SU-DHL-6 (cell line): Measurements from ENCODE around the gene RPL10.

Experiments
- H2AFZ ChIP-seq: fragments of 200-600 bp; sonication (generic); 2 replicates; pipeline ENCODE4 v1.6.1; 2014; ENCODE audit warnings: low read depth, mild to moderate bottlenecking, moderate library complexity, mixed read lengths, antibody characterized with exemption, low read length; ENCODE audit not compliant: severe bottlenecking
- H3F3A ChIP-seq: fragments of 200-600 bp; shearing (Covaris generic); 2 replicates; pipeline ENCODE4 v1.6.0; 2016; ENCODE audit warnings: antibody characterized with exemption, mild to moderate bottlenecking; ENCODE audit not compliant: insufficient read depth
- H3K27ac ChIP-seq: fragments of 200-600 bp; sonication (generic); 2 replicates; pipeline ENCODE4 v1.5.1; 2016; ENCODE audit warnings: low read depth, mild to moderate bottlenecking, low read length, moderate library complexity, mixed read lengths
- H3K27me3 ChIP-seq: fragments of 200-600 bp; sonication (generic), shearing (Covaris generic); 2 replicates; pipeline ENCODE4 v1.6.0; 2014; ENCODE audit warnings: mild to moderate bottlenecking, low read length
- H3K36me3 ChIP-seq: fragments of 200-600 bp; sonication (generic); 2 replicates; pipeline ENCODE4 v1.6.1; 2014; ENCODE audit warnings: mild to moderate bottlenecking, low read length, mixed read lengths
- H3K4me2 ChIP-seq: fragments of 300-600, 200-600 bp; shearing (Covaris generic), sonication (generic); 2 replicates; pipeline ENCODE4 v1.6.0; 2014; ENCODE audit warnings: low read length, low read depth, mild to moderate bottlenecking; ENCODE audit not compliant: poor library complexity, severe bottlenecking
- H3K4me3 ChIP-seq: fragments of 200-600 bp; sonication (generic); 2 replicates; pipeline ENCODE4 v1.5.1; 2014; ENCODE audit warnings: antibody characterized with exemption, low read length, mild to moderate bottlenecking, mixed read lengths; ENCODE audit not compliant: insufficient read depth, poor library complexity, severe bottlenecking
- H3K79me2 ChIP-seq: fragments of 200-600 bp; sonication (generic); 2 replicates; pipeline ENCODE4 v1.6.1; 2014; ENCODE audit warnings: mild to moderate bottlenecking, low read length, moderate library complexity; ENCODE audit not compliant: insufficient read depth
- H3K9ac ChIP-seq: fragments of 200-600 bp; sonication (generic); 2 replicates; pipeline ENCODE4 v1.7.0; 2014; ENCODE audit warnings: mild to moderate bottlenecking, low read length
- H3K9me2 ChIP-seq: fragments of 200-600 bp; sonication (generic); replicated peaks from 2 replicates; pipeline ENCODE4 v1.6.1; 2014; ENCODE audit warnings: low read length; ENCODE audit not compliant: insufficient read depth
- H3K9me3 ChIP-seq: fragments of 200-600 bp; sonication (generic); 2 replicates; pipeline ENCODE4 v1.6.1; 2014; ENCODE audit warnings: low read length, mixed read lengths; ENCODE audit not compliant: insufficient read depth
- H4K20me1 ChIP-seq: fragments of 200-600 bp; sonication (generic); 2 replicates; pipeline ENCODE4 v1.6.1; 2014; ENCODE audit warnings: low read depth, mild to moderate bottlenecking, antibody characterized with exemption, low read length, moderate library complexity, mixed read lengths
- EZH2phosphoT487 ChIP-seq: fragments of 200-600 bp; sonication (generic), shearing (Covaris generic); conservative IDR thresholded peaks from 2 replicates; pipeline ENCODE4 v1.6.1; 2018; ENCODE audit warnings: mild to moderate bottlenecking, antibody characterized with exemption, low read length, moderate library complexity, mixed read lengths
- TF ChIP-seq, protein P1 (sequence below): fragments of 200-600 bp; sonication (generic); IDR thresholded peaks from one replicate; pipeline ENCODE4 v1.5.1; 2017; ENCODE audit warnings: antibody characterized with exemption, mild to moderate bottlenecking, low read length, moderate library complexity; ENCODE audit not compliant: insufficient read depth, poor library complexity, severe bottlenecking

Gene RPL10

DNA sequence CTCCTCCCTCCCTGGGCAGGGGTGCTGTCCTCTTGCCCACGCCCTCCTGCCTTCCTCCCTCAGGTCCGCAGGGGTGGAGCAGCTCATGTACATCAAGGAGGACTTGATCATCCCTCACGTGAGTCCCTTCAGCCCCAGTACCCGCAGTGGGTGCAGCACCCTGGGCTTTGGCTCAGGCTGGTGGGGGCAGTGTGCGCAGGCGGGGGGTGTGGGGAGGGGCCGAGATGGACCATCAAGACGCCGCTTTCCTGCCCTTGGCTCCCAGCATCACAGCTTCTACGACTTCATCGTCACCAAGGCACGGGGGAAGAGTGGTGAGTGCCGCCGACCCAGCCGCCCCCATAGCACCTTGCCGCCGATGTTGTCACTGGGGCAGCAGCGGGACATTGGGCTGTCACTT, 51.4 kb downstream of the RPL10 start:
- no peak overlapping the region for H3K9ac ChIP-seq
- H3F3A ChIP-seq = no peaks in the 10 kb centered on the region
- no peaks in the 10 kb centered on the region; the same call in 1 of the 2 replicates for H3K79me2 ChIP-seq
- H3K4me2 ChIP-seq = no peak overlapping the region
- H4K20me1 ChIP-seq = no peaks in the 10 kb centered on the region
- H3K27me3 ChIP-seq = no peaks in the 10 kb centered on the region
- H3K9me2 ChIP-seq = no peaks in the 10 kb centered on the region
- no peak overlapping the region for H2AFZ ChIP-seq
- no peak overlapping the region for H3K27ac ChIP-seq
- no peaks in the 10 kb centered on the region for H3K9me3 ChIP-seq
- no peak for TF ChIP-seq EZH2phosphoT487
- TF ChIP-seq, protein P1, sequence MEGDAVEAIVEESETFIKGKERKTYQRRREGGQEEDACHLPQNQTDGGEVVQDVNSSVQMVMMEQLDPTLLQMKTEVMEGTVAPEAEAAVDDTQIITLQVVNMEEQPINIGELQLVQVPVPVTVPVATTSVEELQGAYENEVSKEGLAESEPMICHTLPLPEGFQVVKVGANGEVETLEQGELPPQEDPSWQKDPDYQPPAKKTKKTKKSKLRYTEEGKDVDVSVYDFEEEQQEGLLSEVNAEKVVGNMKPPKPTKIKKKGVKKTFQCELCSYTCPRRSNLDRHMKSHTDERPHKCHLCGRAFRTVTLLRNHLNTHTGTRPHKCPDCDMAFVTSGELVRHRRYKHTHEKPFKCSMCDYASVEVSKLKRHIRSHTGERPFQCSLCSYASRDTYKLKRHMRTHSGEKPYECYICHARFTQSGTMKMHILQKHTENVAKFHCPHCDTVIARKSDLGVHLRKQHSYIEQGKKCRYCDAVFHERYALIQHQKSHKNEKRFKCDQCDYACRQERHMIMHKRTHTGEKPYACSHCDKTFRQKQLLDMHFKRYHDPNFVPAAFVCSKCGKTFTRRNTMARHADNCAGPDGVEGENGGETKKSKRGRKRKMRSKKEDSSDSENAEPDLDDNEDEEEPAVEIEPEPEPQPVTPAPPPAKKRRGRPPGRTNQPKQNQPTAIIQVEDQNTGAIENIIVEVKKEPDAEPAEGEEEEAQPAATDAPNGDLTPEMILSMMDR = no peak
- H3K36me3 ChIP-seq = no peaks in the 10 kb centered on the region
- no peak overlapping the region for H3K4me3 ChIP-seq

DNA sequence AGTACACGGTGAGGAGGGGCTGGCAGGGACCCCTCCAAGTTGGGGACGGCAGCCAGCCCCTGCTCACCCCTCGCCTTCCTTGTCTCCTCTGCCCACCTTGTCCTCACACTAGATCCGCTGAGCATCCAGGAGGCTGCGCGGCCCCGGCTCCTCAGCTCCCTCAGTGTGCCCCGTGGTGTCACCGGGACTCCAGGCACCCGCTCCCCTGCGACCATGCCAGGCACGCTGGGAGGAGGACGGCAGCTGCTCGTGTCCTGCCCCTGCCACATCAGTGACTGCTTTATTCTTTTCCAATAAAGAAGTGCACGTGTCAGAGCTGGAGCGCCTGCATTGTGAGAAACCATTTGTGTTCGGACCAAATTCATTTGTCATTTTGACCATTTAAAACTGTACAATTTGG, 52.1 kb downstream of the RPL10 start:
- Histone ChIP-seq H3K4me2 (no peak overlapping the region), H3K9me2 (no peaks in the 10 kb centered on the region), H3K36me3 (no peaks in the 10 kb centered on the region), H4K20me1 (no peaks in the 10 kb centered on the region), H2AFZ (no peak overlapping the region), H3K27me3 (no peaks in the 10 kb centered on the region), H3K4me3 (no peak overlapping the region), H3K27ac (no peak overlapping the region), H3K9ac (no peak overlapping the region), H3F3A (no peaks in the 10 kb centered on the region), H3K79me2 (no peaks in the 10 kb centered on the region), H3K9me3 (no peaks in the 10 kb centered on the region)
- TF ChIP-seq, protein P1 = no peak
- TF ChIP-seq EZH2phosphoT487 = no peak
